HCT116 (cell line): ENCODE measurements around the gene RFX1.
"Not testable (repeated sequence)": the region's sequence is repeated elsewhere in the genome, so short reads cannot be mapped to it uniquely, and the experiment has no call there.

Experiments
- CTCF ChIP-seq, 3 experiments: fragments of 200-600 bp in 1 of 3; sonication (generic) in 1 of 3; IDR thresholded peaks in 2 of 3; conservative IDR thresholded peaks in 1 of 3; 2 replicates each; pipeline ENCODE4 v1.5.1; 2012 to 2017; ENCODE audit warnings: low read depth in 2 of 3, low read length in 2 of 3, antibody characterized with exemption in 1 of 3, borderline replicate concordance in 1 of 3, control low read depth in 1 of 3, mild to moderate bottlenecking in 1 of 3, mixed read lengths in 1 of 3, mixed run types in 1 of 3, moderate library complexity in 1 of 3; ENCODE audit not compliant: insufficient read depth in 1 of 3
- ELF1 ChIP-seq: IDR thresholded peaks from 2 replicates; pipeline ENCODE4 v1.6.1; 2012; ENCODE audit warnings: low read depth, borderline replicate concordance
- EZH2 ChIP-seq: fragments of 200-600 bp; sonication (generic); IDR thresholded peaks from 2 replicates; pipeline ENCODE4 v1.6.1; 2017; ENCODE audit warnings: antibody characterized with exemption, mixed run types
- TCF7L2 ChIP-seq: IDR thresholded peaks from 2 replicates; pipeline ENCODE4 v1.7.0; 2011; ENCODE audit warnings: borderline replicate concordance, inconsistent platforms; ENCODE audit not compliant: insufficient read depth, insufficient read length; ENCODE audit errors: extremely low read depth
- YY1 ChIP-seq: IDR thresholded peaks from 2 replicates; pipeline ENCODE4 v1.6.1; 2011; ENCODE audit warnings: low read length, low read depth, moderate library complexity, mild to moderate bottlenecking; ENCODE audit not compliant: insufficient replicate concordance; ENCODE audit errors: extremely low read depth

GRCh38 chr19:14035159-14035558 lies 29.0 kb upstream of the RFX1 start:
- TF ChIP-seq CTCF (IDR thresholded peaks at IDR 0.05 in 2 of 3, conservative IDR thresholded peaks at IDR 0.05 in 1 of 3; ENCODE audit: borderline replicate concordance in 1 of 3, insufficient read depth in 1 of 3, low read depth in 2 of 3, low read length in 2 of 3), result peak in 2 of 3 experiments; percentile 18 to 30; a peak in 3 of 6 replicates
- TF ChIP-seq EZH2, ELF1, TCF7L2, YY1: not testable (repeated sequence)
